HG03135 (cell line): ENCODE results near the gene MPHOSPH6.
"Not testable (repeated sequence)": the region's sequence is repeated elsewhere in the genome, so short reads cannot be mapped to it uniquely, and the experiment has no call there.

Source experiments
- ATAC-seq: cut with Tn5 transposase; IDR thresholded peaks from one replicate; pipeline ENCODE4 v1.9.1; 2021; ENCODE audit warnings: mild to moderate bottlenecking, moderate library complexity; ENCODE audit not compliant: unreplicated experiment

Gene MPHOSPH6, protein sequence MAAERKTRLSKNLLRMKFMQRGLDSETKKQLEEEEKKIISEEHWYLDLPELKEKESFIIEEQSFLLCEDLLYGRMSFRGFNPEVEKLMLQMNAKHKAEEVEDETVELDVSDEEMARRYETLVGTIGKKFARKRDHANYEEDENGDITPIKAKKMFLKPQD

GRCh38 chr16:82169861-82170845 is at the start of gene MPHOSPH6:
Gene MPHOSPH6 (minus strand): TSS chr16:82170224. CDS start chr16:82170175, 49 bp downstream.
- peak; percentile 96 for ATAC-seq

DNA sequence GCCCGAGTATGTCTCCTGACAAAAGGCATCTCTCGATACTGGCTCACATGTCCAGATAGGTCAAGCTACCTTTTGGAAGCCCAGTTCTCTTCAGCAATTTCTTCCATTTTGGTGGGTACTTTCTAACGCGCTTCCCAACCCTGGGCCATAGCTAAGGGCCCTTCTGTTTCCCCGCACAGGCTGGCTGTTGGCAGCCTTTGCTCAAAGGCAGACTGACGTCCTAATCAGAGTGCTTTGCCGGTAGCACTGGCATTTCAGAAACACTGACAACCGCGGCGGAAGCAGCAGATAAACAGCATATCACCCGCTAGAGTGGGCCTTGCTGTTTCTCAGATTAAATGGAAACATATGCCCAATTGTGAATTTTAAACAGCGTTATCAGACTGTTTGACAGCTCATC is 49.3 kb upstream of the MPHOSPH6 start:
- ATAC-seq = no peak

- not testable (repeated sequence) for ATAC-seq
These were observed 39.3 kb upstream of the MPHOSPH6 start for GRCh38 chr16:82209314-82209713.

DNA sequence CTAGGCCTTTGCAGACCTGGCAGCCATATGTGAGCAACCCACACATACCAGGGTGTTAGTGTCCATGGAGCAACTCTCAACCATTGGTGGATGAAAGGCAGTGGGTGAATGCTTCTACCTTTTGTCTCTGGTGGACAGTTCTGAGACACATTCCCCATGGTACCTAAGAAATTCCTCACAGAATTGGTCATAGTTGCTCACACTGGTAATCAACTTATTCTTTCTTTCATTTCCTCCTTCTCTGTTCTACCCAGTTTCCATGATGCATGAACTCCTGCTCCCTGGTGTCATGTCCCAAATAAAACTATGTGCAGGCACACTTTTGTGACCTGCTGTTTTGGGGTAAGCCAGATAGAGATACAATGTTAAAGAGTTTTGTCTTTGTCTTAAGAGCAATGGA is 33.2 kb upstream of the MPHOSPH6 start:
- no peak for ATAC-seq

DNA sequence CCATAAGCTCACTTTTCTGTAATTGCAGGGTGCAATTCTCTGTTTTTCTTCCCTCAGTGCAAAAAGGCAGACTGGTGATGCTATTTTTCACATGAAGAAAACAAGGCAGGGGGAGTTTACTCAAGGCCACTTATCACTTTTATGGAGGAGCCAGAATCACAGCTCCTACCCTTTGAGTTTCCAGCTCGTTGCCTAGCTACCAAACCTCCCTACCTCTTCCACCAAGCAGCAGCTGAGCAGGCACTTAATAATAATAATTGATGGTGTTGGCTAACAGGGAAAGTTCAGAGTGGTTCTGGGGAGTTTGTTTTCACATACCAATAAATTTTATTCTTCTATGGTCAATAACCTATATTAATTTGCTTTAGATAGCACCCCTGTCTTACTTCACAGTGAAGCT is 31.9 kb upstream of the MPHOSPH6 start:
- ATAC-seq = no peak

DNA sequence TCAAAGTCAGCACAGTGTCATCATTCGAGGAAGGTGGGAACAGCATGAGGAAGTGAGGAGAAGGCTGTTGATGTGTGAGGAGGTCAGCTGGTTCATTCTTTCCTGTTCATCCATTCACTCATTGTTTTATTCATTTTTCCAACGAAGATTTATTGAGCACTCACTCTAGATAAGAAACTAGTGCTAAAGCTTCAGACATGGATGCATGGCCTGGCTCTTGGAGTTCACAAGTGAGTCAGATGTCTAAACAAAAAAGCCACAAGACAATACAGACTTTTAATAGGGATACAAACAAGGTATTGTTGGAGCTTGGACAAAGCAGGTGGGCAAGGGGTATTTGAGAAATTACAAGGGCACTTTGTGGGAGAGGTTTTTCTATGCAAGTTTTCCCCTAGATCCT is 31.3 kb upstream of the MPHOSPH6 start:
- no peak for ATAC-seq

GRCh38 chr16:82199209-82199608 is 29.2 kb upstream of the MPHOSPH6 start:
- ATAC-seq = no peak

- ATAC-seq = no peak
These were observed 27.7 kb upstream of the MPHOSPH6 start for GRCh38 chr16:82197540-82198240.

- ATAC-seq = no peak
These were observed 26.0 kb upstream of the MPHOSPH6 start for GRCh38 chr16:82195917-82196494.

DNA sequence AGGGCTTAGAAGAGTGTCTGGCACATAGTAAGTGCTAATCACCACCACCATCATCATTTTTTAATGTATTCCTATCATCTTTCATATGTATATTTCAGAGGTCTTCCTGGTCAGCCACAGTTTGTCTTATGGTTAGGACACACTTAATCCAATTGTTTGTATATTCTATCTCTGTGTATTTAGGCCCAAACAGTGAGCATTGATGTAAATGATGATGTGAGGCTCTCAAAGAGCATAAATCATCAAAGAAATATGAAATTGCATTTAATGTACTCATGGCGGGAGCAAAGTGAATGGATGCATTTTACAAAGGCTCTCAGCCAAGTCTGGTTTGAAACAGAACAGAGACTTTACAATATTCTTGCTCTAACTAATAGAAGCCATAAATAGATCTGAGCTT is 24.1 kb upstream of the MPHOSPH6 start:
- no peak for ATAC-seq

DNA sequence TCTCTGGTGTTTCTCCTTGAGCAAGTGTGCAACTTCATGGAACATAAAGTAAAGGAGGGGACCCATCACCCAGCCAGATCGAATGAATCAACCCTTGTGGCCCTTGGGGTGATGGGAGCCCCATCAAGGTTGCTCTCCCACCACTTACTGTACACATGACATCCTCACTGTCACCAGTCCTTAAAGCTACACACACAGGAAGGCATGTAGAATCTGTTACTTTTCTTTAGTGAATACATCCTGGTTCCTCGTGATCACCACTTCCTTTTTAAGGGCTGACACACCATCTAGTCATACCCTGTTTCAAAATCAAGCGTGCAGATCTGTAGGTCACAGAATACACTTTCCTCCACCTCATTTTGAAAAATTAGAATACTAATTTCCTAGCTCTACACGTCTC is 22.6 kb upstream of the MPHOSPH6 start:
- no peak for ATAC-seq

DNA sequence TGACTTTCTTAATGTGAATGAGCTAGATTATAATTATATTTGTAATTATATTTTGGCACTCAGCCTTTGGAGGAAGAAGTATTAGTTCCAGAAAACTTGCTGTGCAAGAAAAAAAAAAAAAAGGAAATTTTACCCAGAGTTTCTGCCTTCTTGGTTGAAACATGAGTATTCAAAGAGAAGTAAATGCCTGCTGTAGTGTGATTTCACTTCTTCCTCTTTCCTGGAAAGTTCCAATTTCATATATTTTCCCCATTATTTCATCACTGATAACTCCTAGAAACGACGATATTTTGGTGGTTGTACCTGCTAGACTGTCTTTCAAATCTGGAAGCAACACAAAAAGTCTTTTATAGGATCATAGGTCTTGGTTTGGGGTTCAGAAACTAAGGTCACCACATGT is 20.4 kb upstream of the MPHOSPH6 start:
- ATAC-seq = no peak

- ATAC-seq = no peak
These were observed 17.8 kb upstream of the MPHOSPH6 start for GRCh38 chr16:82187829-82188228.

- no peak for ATAC-seq
These were observed 15.0 kb upstream of the MPHOSPH6 start for GRCh38 chr16:82185012-82185411.

DNA sequence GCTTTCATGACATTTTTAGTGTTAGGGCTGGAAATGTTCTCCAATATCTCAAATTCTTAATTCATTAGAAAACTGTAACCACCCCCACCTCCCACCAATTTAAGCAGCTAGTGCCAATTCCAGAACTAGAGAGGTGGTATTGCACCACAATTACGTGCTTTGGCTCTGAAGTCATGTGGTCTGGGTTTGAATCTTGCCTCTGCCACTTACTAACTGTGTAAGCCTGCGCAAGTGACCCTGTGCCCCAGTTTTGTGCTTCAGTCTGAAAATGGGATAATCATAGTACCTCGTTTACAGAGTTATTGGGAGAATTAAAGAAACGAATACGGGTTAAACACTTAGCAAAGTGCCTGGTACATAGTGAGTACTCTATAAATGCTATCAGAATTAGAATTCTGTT is 14.2 kb upstream of the MPHOSPH6 start:
- no peak for ATAC-seq

DNA sequence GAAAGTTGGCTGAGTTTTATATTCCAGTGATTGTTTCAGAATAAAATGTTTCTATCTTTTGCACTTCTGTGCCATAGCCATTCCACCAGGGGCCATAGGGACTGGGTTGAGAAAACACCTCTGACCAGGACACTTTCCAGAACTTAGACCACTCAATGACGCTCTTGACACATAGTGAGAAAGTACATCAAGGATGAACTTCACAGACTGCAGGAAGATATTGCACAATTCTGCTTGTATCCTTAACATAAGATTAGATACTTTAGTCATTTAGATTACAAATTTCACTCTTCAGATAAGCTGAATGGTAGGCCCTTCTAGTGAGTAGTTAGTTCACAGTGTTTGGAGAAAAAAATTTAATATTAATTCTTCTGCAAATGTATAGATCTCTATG is 13.0 kb upstream of the MPHOSPH6 start:
- ATAC-seq = no peak

GRCh38 chr16:82182266-82183003 is 12.4 kb upstream of the MPHOSPH6 start:
- no peak for ATAC-seq

DNA sequence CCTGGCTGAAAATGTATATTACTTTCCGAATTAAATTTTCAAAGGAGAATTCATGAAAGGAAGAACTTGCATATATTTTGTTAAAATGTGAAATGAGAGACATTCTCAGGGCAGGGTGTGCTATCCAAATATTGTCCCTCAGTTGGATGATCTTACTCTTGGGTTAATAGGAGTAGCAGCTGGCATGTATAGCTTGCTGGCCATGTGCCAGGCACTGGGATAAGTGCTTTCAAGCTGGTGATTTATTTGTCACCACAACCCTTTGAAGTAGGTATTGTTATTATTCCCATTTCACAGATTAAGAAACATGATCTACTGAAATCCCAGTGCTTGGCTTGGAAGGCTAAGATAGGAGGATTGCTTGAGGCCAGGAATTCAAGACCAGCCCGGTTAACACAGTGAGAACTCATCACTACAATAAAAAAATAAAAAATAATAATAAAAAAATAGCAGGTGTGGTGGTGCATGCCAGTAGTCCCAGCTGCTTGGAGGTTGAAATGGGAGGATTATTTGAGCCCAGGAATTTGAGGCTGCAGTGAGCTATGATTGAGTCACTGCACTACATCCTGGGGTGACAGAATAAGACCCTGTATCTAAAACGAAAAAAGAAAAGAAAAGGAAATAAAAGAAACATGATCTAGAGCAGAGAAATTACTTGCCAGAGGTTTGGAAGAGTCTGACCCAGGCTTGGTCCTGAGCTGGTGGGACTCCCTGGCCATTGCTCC is 11.6 kb upstream of the MPHOSPH6 start:
- ATAC-seq = no peak

GRCh38 chr16:82178352-82178751 is 8.3 kb upstream of the MPHOSPH6 start:
- no peak for ATAC-seq

DNA sequence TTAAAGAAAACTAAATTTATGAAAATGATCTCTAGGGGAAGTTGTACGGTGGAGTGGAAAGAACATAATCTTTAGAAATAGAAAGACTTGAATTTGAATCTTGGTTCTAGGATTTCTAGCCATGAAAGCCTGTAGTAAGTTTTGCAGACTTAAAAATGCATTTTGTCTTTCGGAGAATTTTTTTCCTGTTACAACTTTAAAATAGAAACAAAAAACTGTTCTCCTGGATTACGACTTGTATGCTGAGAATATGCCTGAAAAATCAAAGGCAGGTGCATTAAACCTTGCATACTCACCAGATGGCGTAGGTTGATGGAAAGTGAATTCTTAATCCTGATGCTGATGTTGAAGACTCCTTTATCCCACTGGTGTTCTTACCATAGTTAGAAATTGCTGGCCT is 7.5 kb upstream of the MPHOSPH6 start:
- ATAC-seq = no peak
